ACC112 (cell line): ENCODE results near the gene AHRR.

Experiments
- H2AFZ ChIP-seq: fragments of 200-600 bp; sonication (generic); one replicate; pipeline ENCODE4 v1.6.0; 2017; ENCODE audit warnings: antibody characterized with exemption, low read length; ENCODE audit not compliant: unreplicated experiment
- H3K27ac ChIP-seq: fragments of 200-600 bp; sonication (generic); 2 replicates; pipeline ENCODE4 v1.5.1; 2014; ENCODE audit warnings: low read depth, mild to moderate bottlenecking, antibody characterized with exemption, low read length, moderate library complexity
- H3K27me3 ChIP-seq: fragments of 200-600 bp; sonication (generic); 2 replicates; pipeline ENCODE4 v1.6.1; 2014; ENCODE audit warnings: mild to moderate bottlenecking, antibody characterized with exemption, low read length, moderate library complexity, mixed read lengths; ENCODE audit not compliant: insufficient read depth
- H3K36me3 ChIP-seq: fragments of 200-600 bp; sonication (generic); 2 replicates; pipeline ENCODE4 v1.6.1; 2016; ENCODE audit warnings: mild to moderate bottlenecking, antibody characterized with exemption, low read length, moderate library complexity, mixed read lengths; ENCODE audit not compliant: insufficient read depth
- H3K4me1 ChIP-seq: fragments of 200-600 bp; sonication (generic); one replicate; pipeline ENCODE4 v1.6.1; 2016; ENCODE audit warnings: low read length, mixed read lengths; ENCODE audit not compliant: insufficient read depth, unreplicated experiment, control insufficient read depth
- H3K4me3 ChIP-seq: fragments of 200-600 bp; sonication (generic); 2 replicates; pipeline ENCODE4 v1.5.1; 2014; ENCODE audit warnings: mild to moderate bottlenecking, low read depth, low read length
- H3K79me2 ChIP-seq: fragments of 200-600 bp; sonication (generic); one replicate; pipeline ENCODE4 v1.6.0; 2016; ENCODE audit warnings: low read length; ENCODE audit not compliant: control insufficient read depth, unreplicated experiment, insufficient read depth

The AHRR gene

DNA sequence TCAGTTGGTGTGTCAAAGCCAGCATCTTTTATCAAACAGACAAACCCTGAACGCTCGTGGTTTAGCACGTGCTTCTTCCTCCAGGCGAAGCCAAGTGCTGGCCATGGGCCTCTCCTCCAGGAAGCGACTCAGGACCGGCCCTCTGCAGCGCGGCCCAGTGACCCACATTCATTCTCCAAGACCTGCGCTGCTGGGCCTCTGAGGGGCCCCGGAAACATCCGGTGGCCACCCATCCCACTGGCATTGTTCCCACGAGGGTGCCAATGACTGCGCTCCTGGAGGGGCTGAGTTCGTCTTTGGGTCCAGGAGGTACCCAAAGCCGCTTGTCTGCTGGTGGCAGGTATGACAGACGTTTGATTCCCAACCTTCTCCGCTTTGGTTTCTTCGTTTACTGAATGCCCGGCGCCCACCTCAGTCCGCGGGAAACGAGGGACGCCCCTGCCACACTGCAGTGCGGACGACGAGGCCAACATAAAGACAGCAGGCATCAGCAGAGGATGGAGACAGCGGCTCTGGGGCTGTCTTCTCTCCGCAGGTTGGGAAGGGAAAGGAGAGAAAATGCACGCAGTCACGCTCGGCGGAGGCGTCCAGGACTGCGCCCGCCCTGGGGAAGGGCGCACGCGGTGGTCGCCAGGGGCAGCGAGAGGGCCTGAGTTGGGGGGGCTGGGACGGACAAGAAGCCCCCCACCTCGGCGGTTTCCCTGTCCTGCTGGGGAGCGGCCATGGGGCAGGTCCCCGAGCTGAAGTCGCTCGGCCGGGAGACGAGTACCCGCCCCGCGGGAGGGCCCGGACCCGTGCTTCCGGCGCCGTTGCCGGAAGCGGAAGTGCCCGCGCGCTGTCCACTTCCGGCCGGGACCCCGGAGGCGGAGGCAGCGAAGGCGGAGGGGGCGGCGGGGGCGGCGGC, 121.1 kb downstream of the AHRR start, which contains the start of gene EXOC3:
Gene EXOC3, plus strand, starts transcription at position 842 of the 904 bp plus-strand sequence. CDS start 3,030 bp downstream, outside the sequence.
- no peaks in the 10 kb centered on the region for H3K27me3 ChIP-seq
- peaks cover 13% of the 10 kb centered on the region for H3K4me1 ChIP-seq
- peak within 1 kb of the TSS; percentile 92 for H2AFZ ChIP-seq
- no peaks in the 10 kb centered on the region; the same call in 1 of the 2 replicates for H3K36me3 ChIP-seq
- peak within 1 kb of the TSS; percentile 99 for H3K4me3 ChIP-seq
- peaks cover 35% of the 10 kb centered on the region for H3K79me2 ChIP-seq
- peak within 1 kb of the TSS; percentile 78 for H3K27ac ChIP-seq

- Histone ChIP-seq H3K27me3 (no peaks in the 10 kb centered on the region), H3K4me1 (peaks cover 13% of the 10 kb centered on the region), H3K79me2 (peaks cover 35% of the 10 kb centered on the region), H2AFZ (peak overlapping the region; percentile 50), H3K36me3 (no peaks in the 10 kb centered on the region; the same call in 1 of the 2 replicates), H3K4me3 (peak overlapping the region; percentile 99), H3K27ac (peak overlapping the region; percentile 78; the same call in 1 of the 2 replicates)
Observed at GRCh38 chr5:443239-444151, 122.0 kb downstream of the AHRR start.

DNA sequence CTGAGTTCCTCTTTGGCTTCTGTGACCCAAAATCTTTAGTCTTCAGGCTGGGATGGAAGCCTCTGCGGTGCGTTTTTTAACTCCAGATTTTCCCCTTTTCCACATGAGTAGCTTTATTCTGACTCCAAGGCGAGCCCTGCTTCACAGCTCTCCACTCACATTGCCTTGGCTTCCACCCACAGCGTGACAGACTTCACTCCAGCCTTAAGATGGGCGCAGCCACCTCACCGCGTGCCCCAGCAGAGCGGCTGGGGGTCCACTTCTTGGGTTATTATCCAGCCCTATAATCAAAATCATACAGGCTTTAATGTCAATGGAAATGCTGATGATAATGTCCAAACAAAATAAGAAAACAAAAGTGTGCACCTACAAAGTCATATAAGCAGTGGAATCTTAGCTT, 122.7 kb downstream of the AHRR start:
- Histone ChIP-seq H3K4me3 (peak overlapping the region; percentile 99), H3K27ac (no peak overlapping the region)

DNA sequence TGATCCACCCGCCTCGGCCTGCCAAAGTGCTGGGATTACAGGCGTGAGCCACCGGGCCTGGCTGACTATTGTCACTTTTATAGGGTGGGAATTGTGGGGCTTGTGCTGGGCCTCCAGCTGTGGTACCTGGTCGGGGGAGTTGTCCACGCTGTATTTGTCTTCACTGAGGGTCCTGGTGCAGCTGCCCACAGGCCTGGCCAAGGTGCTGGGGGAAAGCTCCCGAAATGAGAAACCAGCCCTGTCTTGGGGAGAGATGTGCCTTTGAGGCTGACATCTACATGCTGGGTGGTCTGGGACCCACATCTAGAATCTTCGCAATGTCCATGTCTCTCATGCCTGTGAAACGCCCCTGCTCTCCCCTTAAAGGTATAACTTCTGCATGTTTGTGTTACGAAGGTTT, 124.1 kb downstream of the AHRR start:
- Histone ChIP-seq H3K27ac (no peak overlapping the region), H3K27me3 (no peaks in the 10 kb centered on the region), H2AFZ (no peak overlapping the region), H3K4me3 (no peak overlapping the region), H3K36me3 (peaks cover 16% of the 10 kb centered on the region), H3K4me1 (peaks cover 13% of the 10 kb centered on the region), H3K79me2 (peaks cover 35% of the 10 kb centered on the region)

More for the DNA sequence above, 122.7 kb downstream of the AHRR start:
- peaks cover 6% of the 10 kb centered on the region for H3K36me3 ChIP-seq
- no peaks in the 10 kb centered on the region for H3K27me3 ChIP-seq
- peaks cover 13% of the 10 kb centered on the region for H3K4me1 ChIP-seq
- peaks cover 35% of the 10 kb centered on the region for H3K79me2 ChIP-seq
- no peak overlapping the region for H2AFZ ChIP-seq

GRCh38 chr5:446066-446882, 124.8 kb downstream of the AHRR start:
- peaks cover 22% of the 10 kb centered on the region for H3K36me3 ChIP-seq
- H3K79me2 ChIP-seq, result peaks cover 35% of the 10 kb centered on the region
- no peaks in the 10 kb centered on the region for H3K27me3 ChIP-seq
- H3K4me3 ChIP-seq, result no peak overlapping the region
- H3K27ac ChIP-seq, result no peak overlapping the region
- no peak overlapping the region for H2AFZ ChIP-seq
- H3K4me1 ChIP-seq, result peaks cover 13% of the 10 kb centered on the region

DNA sequence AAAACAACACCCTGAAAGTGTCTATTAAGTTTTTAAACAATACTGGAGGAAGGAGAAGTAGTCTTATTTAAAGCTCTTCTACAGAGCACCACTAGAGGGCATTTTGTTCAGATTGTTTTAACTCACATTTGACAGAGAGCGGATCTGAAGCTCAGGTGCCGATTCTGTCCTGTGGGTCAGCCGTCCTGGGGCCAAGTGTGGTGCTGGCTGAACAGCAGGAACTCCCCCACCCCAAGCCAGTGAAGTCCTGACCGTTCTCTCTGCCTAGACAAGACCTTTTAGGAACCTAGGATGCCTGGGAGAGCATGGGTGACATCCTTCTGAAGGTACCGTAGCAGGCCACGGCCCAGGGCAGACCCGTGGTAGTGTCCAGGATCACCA, 125.4 kb downstream of the AHRR start:
- Histone ChIP-seq H3K36me3 (peaks cover 28% of the 10 kb centered on the region), H2AFZ (no peak overlapping the region), H3K4me3 (no peak overlapping the region), H3K4me1 (peaks cover 10% of the 10 kb centered on the region), H3K27ac (no peak overlapping the region), H3K79me2 (peaks cover 32% of the 10 kb centered on the region), H3K27me3 (no peaks in the 10 kb centered on the region)

DNA sequence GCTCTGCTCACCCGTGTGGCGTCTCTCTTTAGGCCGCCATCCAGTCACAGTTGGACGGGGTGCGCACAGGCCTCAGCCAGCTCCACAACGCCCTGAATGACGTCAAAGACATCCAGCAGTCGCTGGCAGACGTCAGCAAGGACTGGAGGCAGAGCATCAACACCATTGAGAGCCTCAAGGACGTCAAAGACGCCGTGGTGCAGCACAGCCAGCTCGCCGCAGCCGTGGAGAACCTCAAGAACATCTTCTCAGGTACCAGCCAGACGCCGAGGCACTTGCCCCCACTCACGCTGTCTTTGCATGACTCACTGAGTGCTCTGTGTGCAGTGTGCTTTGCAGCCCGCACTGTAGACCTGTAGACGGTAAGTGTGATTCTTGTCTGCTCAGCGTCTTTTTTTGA, 126.0 kb downstream of the AHRR start:
- peaks cover 34% of the 10 kb centered on the region for H3K36me3 ChIP-seq
- peaks cover 7% of the 10 kb centered on the region for H3K4me1 ChIP-seq
- no peak overlapping the region for H2AFZ ChIP-seq
- H3K27me3 ChIP-seq, result no peaks in the 10 kb centered on the region
- no peak overlapping the region for H3K4me3 ChIP-seq
- H3K79me2 ChIP-seq, result peaks cover 25% of the 10 kb centered on the region
- H3K27ac ChIP-seq, result no peak overlapping the region

DNA sequence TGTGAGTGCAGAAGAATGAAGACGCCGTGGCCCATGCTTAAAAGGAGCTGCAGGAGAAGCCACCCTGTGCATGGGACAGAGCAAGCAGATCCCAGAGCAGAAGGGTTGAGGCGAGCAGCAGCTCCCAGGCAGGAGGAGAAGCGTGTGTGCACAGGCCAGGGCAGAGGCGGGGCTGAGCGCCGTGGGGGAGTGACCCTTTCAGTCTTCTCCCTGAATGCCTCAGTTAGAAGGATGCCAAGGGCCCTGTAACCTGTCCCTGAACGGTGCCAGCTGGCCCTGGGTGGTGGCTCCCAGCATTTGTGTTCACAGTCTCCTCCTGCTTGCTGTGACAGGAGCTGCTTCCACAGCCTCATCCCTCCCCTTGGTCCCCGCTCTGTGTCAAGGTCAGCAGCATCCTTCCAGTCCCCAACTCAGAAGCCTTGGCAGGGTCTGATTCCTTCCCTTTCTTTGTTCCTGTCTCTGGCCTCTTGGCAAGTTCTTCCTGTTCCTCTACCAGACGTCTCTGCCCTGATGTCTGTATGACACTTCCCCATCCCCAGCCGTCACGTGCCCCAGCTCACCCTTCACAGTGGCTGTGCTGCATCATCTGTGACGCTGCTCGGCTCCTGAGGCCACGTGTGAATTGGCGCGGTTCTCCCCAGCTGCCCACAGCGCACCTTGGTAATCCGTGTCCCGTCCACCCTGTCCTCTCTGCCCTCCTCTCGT, 126.7 kb downstream of the AHRR start:
- Histone ChIP-seq H2AFZ (no peak overlapping the region), H3K4me3 (no peak overlapping the region), H3K4me1 (peaks cover 7% of the 10 kb centered on the region), H3K27me3 (no peaks in the 10 kb centered on the region), H3K36me3 (peaks cover 40% of the 10 kb centered on the region), H3K27ac (no peak overlapping the region), H3K79me2 (peaks cover 22% of the 10 kb centered on the region)

GRCh38 chr5:448766-449090, 127.2 kb downstream of the AHRR start:
- Histone ChIP-seq H3K4me3 (no peak overlapping the region), H3K4me1 (peaks cover 7% of the 10 kb centered on the region), H3K36me3 (peaks cover 46% of the 10 kb centered on the region), H3K27ac (no peak overlapping the region), H3K79me2 (peaks cover 17% of the 10 kb centered on the region), H3K27me3 (no peaks in the 10 kb centered on the region), H2AFZ (no peak overlapping the region)
